HG03095 (cell line): Measurements from ENCODE around the gene AGFG1.
A peak's percentile ranks its signal among the peaks of the same experiment; 100 is the strongest.
"Not testable (repeated sequence)": the region's sequence is repeated elsewhere in the genome, so short reads cannot be mapped to it uniquely, and the experiment has no call there.

Experiments used
- ATAC-seq: cut with Tn5 transposase; IDR thresholded peaks from one replicate; pipeline ENCODE4 v1.9.1; 2021; ENCODE audit warnings: moderate library complexity; ENCODE audit not compliant: unreplicated experiment

Gene AGFG1

GRCh38 chr2:227528803-227529202, 56.8 kb downstream of the AGFG1 start:
- ATAC-seq: no peak

GRCh38 chr2:227529871-227530270, 57.9 kb downstream of the AGFG1 start:
- ATAC-seq: no peak

GRCh38 chr2:227534714-227535113, 62.8 kb downstream of the AGFG1 start:
- ATAC-seq: peak; percentile 89

GRCh38 chr2:227536445-227536844, 64.5 kb downstream of the AGFG1 start:
- no peak for ATAC-seq

DNA sequence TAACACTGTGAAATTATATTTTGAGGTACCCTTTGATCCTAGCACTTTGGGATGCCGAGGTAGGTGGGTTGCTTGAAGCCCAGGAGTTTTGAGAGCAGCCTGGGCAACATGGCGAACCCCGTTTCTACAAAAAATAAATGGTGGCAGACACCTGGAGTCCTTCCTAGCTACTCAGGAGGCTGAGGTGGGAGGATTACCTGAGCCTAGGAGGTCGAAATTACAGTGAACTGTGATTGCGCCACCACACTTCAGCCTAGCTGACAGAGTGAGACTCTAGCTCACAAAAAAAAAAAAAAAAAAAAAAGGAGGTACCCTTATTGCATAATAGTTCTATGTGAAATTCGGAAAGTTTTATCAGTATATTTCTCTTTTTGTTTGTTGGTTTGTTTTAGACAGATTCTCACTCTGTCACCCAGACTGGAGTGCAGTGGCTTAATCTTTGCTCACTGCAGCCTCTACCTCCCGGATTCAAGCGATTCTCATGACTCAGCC, 67.6 kb downstream of the AGFG1 start:
- no peak for ATAC-seq

- not testable (repeated sequence) for ATAC-seq
Measured at GRCh38 chr2:227540352-227540751, 68.4 kb downstream of the AGFG1 start.

- ATAC-seq: no peak
Measured at GRCh38 chr2:227545990-227546389, 74.0 kb downstream of the AGFG1 start.

GRCh38 chr2:227551836-227552235, 79.9 kb downstream of the AGFG1 start:
- no peak for ATAC-seq

- no peak for ATAC-seq
Measured at GRCh38 chr2:227562581-227562980, 90.6 kb downstream of the AGFG1 start.

- ATAC-seq: no peak
Measured at GRCh38 chr2:227565080-227565479, 93.1 kb downstream of the AGFG1 start.

DNA sequence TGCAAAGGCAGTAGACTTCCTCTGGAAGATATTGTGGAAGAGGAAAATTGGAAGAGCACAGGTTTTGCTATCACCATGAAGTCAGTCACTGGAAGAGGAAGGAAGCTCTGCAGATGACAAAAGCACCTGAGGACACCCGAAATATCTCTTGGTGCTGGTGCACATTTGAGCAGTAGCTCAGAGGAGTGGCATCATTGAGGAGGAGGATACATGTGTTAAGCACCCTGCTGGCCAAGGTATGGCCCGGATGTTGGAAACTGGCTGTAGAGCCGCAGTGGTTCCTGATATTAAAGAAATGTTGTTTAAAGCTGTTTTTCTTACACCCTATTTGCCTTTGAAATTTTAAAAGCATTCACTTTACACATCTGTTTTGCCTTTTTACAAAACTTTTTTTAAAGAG, 94.1 kb downstream of the AGFG1 start:
- no peak for ATAC-seq

DNA sequence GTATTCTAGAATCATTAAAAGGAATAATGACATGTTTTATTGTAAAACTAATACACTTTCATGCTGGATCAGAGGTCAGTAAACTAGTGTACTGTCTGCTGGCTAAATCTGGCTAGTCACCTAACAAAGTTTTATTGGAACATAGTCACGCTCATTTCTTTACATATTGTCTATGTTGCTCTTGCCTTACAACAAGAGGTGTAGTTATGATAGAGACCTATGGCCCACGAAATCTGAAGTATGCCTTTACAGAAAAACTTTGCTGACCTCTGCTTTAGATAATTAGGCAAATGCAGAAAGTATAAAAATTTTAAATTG, 96.9 kb downstream of the AGFG1 start:
- ATAC-seq: no peak

- ATAC-seq: no peak
Measured at GRCh38 chr2:227570615-227571014, 98.7 kb downstream of the AGFG1 start.

DNA sequence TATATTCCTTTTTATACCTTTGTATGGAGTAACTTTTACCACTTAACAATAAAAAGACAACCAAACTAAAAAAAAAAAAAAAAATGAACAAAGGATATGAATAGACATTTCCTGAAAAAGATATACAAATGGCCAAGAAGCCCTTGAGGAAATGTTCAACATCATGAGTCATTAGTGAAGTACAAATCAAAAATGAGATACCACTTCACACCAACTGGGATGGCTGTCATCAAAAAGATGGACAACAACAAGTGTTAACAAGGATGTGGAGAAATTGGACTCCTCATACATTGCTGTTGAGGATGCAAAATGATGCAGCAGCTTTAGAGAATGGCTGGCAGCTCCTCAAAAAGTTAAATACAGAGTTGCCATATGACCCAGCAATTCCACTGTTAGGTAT, 104.2 kb downstream of the AGFG1 start:
- ATAC-seq: no peak

- ATAC-seq: no peak
Measured at GRCh38 chr2:227576812-227577211, 104.9 kb downstream of the AGFG1 start.

- ATAC-seq: no peak
Measured at GRCh38 chr2:227577555-227577954, 105.6 kb downstream of the AGFG1 start.

GRCh38 chr2:227578642-227579041, 106.7 kb downstream of the AGFG1 start:
- no peak for ATAC-seq

DNA sequence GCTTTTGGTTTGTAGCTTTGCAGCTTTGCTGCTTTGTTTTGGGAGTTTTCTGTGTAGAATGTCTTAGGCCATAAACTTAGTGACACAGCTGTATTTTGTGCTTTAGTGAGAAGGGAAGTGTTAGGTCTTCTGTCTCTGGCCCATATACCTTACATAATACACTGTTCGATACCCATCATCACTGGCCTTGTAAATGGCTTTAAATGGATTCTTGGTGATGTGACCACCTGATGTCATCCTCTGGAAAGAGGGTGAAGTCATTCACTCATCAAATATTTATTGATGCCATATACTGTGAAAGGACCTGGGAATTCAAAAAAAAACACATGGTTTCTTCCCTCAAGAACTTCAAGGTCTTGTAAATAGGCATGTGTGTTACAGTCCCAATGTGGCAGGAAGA, 107.8 kb downstream of the AGFG1 start:
- ATAC-seq: no peak

GRCh38 chr2:227582369-227582768, 110.4 kb downstream of the AGFG1 start:
- ATAC-seq: no peak

DNA sequence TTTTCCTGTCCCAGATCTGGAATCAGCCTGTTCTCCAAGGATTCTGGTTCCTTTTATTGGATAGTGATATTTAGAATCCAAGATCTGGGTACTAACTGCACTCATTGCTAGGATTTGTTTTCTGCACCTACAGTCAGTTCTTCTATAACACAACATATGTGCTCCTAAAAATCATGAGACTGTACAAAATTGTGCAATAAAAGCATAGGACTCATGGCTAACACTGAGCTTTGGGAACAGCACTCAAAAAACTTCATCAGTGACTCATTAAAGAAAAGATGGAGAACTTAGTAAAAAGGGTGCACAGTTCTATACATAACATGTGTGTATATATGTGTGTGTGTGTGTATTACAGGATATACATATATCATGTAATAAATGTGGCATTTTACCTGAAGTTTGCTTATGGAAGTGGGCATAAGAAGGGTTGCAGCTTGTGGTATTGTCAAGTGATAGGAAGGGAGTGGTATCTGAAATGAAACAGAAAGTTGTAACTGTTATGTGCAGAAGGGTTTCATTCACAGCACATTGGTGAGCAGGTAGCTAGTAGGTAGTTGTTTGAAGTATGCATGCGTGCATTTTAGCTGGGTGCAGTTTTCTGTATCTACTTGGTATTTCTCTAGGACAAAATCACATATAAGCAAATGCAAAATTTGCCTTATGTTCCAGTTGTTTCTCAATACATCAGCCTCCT, 120.9 kb downstream of the AGFG1 start:
- ATAC-seq: no peak

DNA sequence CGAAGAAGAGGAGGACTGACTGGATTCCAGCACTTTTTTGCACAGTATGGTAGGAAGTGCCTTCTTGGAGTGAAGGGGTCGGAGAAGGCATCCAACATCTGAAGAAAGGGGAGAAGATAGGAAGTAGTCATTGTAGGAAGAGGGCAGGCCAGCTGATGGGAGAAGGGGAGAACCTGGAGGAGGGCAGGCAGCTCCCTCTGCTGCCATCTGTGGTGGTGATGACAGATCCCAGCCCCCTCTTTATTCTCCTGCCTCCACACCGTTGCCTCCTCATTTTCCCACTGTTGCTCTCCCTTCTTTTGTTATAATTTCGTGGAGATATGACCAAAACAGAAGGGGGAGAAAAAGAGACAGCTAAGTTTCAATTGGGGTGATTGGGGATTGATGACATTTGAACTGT, 123.8 kb downstream of the AGFG1 start:
- ATAC-seq: no peak

DNA sequence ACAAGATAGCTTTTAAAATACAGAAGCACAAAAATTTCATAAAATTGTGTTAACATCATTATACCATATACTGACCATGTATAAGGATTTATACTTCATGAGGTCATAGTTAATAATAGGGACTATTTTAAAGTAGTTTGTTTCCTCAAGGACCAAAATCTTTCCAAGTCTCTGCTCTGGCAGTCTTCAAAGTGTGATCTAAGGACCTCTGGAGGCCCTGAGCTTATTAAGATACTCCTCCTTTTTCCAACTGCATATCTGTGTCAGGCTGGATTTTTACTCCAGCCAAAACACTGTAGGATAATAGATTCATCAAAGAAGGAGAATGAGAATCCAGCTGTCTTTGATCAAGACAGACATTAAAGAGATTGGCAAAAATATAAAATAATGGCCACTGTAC, 125.1 kb downstream of the AGFG1 start:
- no peak for ATAC-seq

GRCh38 chr2:227597998-227598397, 126.0 kb downstream of the AGFG1 start:
- ATAC-seq: no peak
